LNCaP clone FGC (cell line): Measurements from ENCODE around the gene OLIG3.

Experiments
- DNase-seq: peaks from one replicate; pipeline ENCODE4 v3.0.0-alpha.2; 2011; ENCODE audit warnings: low read depth
- H3K4me3 ChIP-seq: 2 replicates; pipeline ENCODE4 v1.5.1; 2011; ENCODE audit warnings: mild to moderate bottlenecking, low read depth, low read length, control low read depth
- TF ChIP-seq, protein P1 (sequence below): IDR thresholded peaks from 2 replicates; pipeline ENCODE4 v1.5.1; 2012; ENCODE audit warnings: mild to moderate bottlenecking; ENCODE audit not compliant: control insufficient read depth, insufficient read depth; ENCODE audit errors: extremely low read depth

The OLIG3 gene

DNA sequence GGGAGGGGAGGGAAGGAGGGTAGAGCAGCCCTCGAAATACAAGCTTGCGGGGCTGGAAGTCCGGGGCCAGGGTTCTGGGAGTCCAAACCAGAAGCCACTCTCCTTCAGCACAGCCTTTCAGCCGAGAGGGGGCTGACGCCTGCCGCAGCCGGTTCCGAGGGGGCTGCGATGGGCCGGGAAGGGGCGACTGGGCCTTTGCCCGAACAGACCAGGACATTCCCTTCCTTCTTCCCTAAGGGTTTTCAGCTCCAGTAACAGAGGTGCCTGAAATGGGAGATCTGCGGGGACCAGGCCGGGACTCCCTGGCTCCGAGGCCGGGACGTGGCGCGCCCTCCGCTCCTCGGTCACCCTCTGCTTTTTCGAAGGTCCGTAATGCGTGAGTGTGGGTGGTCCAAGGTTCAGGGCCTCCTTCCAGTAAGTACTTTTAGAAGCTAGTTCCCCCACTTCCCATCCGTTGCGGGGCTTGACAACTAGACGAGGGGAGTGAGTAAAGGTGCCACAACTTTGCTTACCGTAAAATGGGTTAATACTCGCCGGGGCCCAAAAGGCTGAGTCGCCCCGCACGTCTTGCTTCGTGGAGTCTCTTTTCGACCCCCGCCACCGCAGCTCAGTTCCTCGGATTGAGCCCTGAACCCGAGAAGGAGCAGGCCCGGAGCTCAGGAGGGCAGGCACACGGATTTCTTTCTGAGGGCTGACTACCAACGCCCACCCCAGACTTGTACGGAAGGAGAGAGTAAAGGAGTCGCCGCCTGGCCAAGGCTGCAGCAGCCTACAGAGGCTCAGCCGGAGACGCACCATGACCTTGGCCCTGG lies 2.9 kb upstream of the OLIG3 start:
- peak overlapping the region; percentile 15; the same call in 1 of the 2 replicates for H3K4me3 ChIP-seq
- TF ChIP-seq, protein P1, sequence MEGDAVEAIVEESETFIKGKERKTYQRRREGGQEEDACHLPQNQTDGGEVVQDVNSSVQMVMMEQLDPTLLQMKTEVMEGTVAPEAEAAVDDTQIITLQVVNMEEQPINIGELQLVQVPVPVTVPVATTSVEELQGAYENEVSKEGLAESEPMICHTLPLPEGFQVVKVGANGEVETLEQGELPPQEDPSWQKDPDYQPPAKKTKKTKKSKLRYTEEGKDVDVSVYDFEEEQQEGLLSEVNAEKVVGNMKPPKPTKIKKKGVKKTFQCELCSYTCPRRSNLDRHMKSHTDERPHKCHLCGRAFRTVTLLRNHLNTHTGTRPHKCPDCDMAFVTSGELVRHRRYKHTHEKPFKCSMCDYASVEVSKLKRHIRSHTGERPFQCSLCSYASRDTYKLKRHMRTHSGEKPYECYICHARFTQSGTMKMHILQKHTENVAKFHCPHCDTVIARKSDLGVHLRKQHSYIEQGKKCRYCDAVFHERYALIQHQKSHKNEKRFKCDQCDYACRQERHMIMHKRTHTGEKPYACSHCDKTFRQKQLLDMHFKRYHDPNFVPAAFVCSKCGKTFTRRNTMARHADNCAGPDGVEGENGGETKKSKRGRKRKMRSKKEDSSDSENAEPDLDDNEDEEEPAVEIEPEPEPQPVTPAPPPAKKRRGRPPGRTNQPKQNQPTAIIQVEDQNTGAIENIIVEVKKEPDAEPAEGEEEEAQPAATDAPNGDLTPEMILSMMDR = no peak
- DNase-seq = no peak

DNA sequence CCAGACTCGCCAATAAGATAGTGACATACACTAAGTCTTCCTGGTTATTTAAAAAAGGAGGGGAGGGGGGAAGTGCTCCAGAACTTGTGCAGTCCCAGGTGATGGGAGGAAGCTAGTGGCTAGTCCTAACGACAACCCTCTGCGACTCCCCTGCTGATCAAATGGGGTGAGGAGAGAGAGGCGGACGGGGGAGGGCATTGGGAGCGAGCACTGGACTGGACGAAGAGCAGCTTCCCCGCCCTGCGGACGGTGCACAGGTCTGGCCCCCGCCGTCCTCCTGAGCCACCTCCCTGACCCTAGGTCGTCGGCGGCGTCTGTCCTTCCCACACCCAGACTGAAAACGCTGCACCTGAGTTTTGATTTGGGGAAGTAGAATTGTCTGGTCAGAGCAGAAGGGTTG lies 2.2 kb upstream of the OLIG3 start:
- TF ChIP-seq, protein P1 = no peak
- no peak overlapping the region for H3K4me3 ChIP-seq
- no peak for DNase-seq

DNA sequence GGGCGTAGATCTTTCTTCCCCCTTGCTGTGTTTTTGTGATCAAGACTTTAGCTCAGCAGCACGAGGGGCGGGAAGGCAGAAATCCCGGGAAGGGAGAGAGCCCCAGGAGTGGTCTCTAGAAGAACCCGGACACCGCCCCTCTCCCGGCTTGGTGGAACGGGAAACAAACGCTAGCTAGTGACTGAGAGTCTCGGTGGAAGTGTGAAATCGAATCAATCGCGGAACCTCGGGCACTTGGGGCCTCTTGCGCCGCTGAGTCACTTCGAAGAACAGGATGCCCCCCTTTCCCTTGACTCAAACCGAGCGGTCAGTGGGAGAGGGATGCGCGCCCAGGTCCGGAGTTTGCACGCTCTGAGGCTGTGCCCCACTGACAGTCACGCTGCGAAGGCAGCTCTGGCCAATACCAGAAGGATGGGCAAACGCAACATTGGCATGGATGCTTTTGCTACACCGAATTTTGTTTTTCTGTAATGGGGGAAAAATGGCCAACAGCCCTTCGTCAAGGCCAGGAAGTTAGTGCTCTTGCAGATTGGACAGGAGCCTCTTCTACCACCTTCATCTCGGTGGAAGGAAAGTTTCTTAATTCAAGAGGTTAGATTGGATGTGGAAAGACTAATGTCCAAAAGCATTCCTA lies 1.6 kb upstream of the OLIG3 start:
- TF ChIP-seq, protein P1 = no peak
- no peak overlapping the region for H3K4me3 ChIP-seq
- DNase-seq = no peak

DNA sequence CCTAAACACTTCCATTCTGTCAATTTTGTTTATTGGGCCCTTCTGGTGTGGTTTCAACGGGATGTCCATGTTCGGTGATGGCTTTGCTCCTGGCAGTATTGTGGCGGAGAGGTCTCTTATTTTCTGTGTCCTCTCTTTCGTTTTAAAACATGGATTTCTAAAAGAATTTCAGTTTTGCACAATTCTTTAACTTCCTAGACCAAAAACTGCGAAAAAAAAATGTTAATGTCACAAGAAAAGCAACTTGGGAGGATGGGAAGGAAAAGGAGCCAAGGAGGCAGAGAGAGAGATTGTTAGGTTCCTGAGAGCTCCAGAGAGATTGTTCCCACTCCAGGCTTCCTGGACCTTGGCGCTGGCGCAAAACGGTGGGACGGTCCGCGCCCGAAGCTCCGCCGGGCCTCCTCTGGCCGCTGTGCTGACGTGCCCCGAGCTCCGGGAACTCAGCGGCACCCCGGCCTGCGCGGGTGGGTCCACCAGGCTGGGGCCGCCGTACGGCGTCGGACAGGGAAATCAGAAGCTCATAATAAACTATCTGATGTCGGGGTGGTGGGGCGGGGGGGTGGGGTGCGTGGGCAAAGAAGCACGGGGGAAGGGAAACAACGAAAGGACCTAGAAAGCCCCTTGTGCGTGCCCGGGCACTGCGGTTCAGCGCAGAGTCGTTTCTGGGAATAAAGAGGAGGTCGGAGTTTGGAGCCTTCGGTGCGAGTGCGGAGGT lies 951 bp upstream of the OLIG3 start:
- no peak for DNase-seq

DNA sequence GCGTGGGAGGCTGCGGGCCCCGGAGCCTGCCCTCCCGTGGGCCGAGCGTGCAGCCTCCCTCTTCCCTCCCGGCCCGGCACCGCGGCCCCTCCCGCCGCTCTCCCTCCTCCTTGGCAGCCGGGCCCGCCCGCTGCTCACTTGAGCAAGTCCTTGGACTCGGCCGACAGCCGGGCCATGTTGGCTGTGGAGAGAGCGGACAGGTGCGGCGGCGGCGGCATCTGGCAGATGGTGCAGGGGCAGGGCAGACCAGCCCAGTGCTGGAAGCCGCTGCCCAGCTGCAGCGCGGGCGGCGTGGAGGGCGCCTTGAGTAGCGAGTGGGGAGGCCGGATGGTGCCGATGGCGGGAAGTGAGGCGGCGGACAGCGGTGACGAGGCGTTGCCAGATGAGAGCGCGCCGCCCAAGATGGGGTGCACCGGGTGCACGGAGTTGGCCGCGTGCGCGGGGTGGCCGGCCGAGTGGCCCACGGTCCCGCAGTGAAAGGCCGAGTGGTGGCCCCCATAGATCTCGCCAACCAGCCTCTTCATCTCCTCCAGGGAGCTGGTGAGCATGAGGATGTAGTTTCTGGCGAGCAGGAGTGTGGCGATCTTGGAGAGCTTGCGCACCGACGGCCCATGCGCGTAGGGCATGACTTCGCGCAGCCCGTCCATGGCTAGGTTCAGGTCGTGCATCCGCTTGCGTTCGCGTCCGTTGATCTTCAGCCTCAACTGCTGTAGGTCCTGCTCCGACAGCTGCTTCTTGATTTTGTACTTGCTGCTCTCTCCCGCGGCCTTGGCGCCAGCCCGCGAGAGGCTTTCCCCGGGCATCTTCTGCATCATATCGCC lies 766 bp downstream of the OLIG3 start:
- DNase-seq = no peak
- no peak overlapping the region for H3K4me3 ChIP-seq
- TF ChIP-seq, protein P1 = no peak

More for the DNA sequence above, 951 bp upstream of the OLIG3 start:
- no peak overlapping the region for H3K4me3 ChIP-seq
- TF ChIP-seq, protein P1 = no peak
